Type B pancreatic cell (in vitro differentiated cells): ENCODE results near the gene CNTNAP2. TPM values are rescaled to one million over a fixed set of nuclear protein-coding genes. Genes with fewer than 3 reads are reported as not detected.

Source experiments
- DNase-seq: peaks from one replicate; pipeline ENCODE4 v3.0.0; 2021; ENCODE audit warnings: mixed read lengths; ENCODE audit not compliant: unreplicated experiment; ENCODE audit errors: extremely low spot score
- H3K27ac Mint-ChIP-seq: 2 replicates; pipeline ENCODE4 v1.8.0; 2021; ENCODE audit warnings: mild to moderate bottlenecking, mixed read lengths
- H3K27me3 Mint-ChIP-seq: 2 replicates; pipeline ENCODE4 v1.8.0; 2021; ENCODE audit warnings: mixed read lengths
- H3K36me3 Mint-ChIP-seq: 2 replicates; pipeline ENCODE4 v1.8.0; 2021; ENCODE audit warnings: mixed read lengths
- H3K4me1 Mint-ChIP-seq: one replicate; pipeline ENCODE4 v1.8.0; 2021; ENCODE audit warnings: mixed read lengths; ENCODE audit not compliant: unreplicated experiment
- H3K4me3 Mint-ChIP-seq: 2 replicates; pipeline ENCODE4 v1.8.0; 2021; ENCODE audit warnings: mild to moderate bottlenecking, mixed read lengths
- H3K9me3 Mint-ChIP-seq: 2 replicates; pipeline ENCODE4 v1.8.0; 2021; ENCODE audit warnings: mixed read lengths
- total RNA-seq: library from RNA; stranded (reverse); gene quantifications from 2 replicates; pipeline ENCODE4 v1.2.1, GENCODE V29; 2021; ENCODE audit warnings: low replicate concordance
- TF ChIP-seq, protein P1 (sequence below): fragments of 200-600 bp; sonication (generic); conservative IDR thresholded peaks from 2 replicates; pipeline ENCODE4 v1.5.0; 2021; ENCODE audit warnings: antibody characterized with exemption, mild to moderate bottlenecking

CNTNAP2 gene
- total RNA-seq, 1 donor from 2014 or later = 26.8 TPM

DNA sequence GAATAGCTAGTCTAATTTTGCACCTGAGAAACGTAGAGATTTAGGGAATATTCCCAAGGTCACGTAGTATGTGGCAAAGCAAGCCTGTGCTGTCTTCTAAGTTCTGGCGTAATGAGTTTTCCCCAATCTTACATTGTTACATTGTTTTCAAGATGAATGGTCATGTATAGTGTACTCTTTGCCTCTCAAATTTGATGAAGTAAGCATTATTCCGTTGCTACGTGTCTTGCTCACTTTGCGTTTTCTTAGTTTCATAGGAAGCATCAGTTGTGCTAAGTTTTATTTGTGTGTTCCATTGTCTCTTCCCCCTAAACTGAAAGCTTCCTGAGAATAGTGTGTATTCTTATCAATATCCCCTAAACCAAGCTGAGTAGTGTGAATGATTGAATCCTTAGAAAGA is 1836.3 kb downstream of the CNTNAP2 start:
- no peak overlapping the region for H3K27ac Mint-ChIP-seq
- no peaks in the 10 kb centered on the region for H3K27me3 Mint-ChIP-seq
- TF ChIP-seq, protein P1, sequence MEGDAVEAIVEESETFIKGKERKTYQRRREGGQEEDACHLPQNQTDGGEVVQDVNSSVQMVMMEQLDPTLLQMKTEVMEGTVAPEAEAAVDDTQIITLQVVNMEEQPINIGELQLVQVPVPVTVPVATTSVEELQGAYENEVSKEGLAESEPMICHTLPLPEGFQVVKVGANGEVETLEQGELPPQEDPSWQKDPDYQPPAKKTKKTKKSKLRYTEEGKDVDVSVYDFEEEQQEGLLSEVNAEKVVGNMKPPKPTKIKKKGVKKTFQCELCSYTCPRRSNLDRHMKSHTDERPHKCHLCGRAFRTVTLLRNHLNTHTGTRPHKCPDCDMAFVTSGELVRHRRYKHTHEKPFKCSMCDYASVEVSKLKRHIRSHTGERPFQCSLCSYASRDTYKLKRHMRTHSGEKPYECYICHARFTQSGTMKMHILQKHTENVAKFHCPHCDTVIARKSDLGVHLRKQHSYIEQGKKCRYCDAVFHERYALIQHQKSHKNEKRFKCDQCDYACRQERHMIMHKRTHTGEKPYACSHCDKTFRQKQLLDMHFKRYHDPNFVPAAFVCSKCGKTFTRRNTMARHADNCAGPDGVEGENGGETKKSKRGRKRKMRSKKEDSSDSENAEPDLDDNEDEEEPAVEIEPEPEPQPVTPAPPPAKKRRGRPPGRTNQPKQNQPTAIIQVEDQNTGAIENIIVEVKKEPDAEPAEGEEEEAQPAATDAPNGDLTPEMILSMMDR = no peak
- H3K9me3 Mint-ChIP-seq = no peaks in the 10 kb centered on the region
- no peak overlapping the region for H3K4me3 Mint-ChIP-seq
- DNase-seq = no peak
- H3K4me1 Mint-ChIP-seq = no peaks in the 10 kb centered on the region
- H3K36me3 Mint-ChIP-seq = no peaks in the 10 kb centered on the region

DNA sequence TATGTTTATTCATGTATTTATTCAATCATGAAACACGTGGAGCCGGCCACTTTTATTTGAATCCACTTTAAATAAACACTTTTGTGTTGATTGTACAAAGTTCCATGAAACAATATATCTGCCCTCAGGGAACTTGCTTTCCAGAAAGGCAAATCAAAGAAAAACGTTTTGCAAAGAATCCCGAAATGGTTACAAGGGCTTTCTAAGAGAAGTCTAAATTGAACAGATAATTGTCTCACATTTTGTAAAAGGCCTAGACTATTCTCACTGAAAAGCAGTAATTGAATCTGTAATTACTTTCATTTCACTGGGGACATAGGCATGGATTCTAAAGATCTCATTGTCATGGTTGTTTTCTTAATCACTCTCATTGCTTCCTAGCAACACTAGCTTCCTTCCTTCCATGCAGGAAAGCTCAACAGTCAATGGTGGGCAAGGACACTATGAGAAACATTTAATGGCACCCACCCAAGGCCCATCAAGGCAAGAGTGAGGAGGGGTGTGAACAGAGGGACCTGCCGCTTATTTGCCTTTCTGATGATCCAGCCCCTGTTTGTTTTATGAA is 1851.5 kb downstream of the CNTNAP2 start:
- Mint-ChIP-seq H3K4me1 (no peaks in the 10 kb centered on the region), H3K36me3 (no peaks in the 10 kb centered on the region), H3K4me3 (no peak overlapping the region), H3K27me3 (no peaks in the 10 kb centered on the region), H3K27ac (no peak overlapping the region), H3K9me3 (no peaks in the 10 kb centered on the region)
- TF ChIP-seq, protein P1 = no peak
- DNase-seq = no peak

DNA sequence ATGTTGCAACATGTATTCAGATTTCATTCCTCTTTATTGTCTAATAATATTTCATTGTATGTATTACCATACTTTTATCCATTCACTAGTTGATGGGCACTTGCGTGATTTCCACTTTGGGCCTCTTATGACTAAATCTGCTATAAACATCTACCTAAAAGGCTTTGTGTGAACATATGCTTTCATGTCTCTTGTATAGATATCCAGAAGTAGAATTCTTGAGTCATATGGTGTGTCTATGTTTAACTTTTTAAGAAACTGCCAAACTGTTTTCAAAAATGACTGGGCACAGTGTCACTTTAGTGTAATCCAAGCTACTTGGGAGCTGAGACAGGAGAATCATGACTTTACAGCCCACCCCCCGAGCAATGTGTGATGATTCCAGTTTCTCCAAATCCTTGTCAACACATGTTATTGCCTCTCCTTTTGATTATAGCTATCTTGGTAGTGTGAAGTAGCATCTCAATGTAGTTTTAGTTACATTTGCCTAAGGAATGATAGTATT is 1855.1 kb downstream of the CNTNAP2 start:
- TF ChIP-seq, protein P1 = no peak
- H3K4me3 Mint-ChIP-seq = no peak overlapping the region
- no peak for DNase-seq
- no peak overlapping the region for H3K27ac Mint-ChIP-seq
- no peaks in the 10 kb centered on the region for H3K36me3 Mint-ChIP-seq
- H3K4me1 Mint-ChIP-seq = no peaks in the 10 kb centered on the region
- H3K9me3 Mint-ChIP-seq = no peaks in the 10 kb centered on the region
- H3K27me3 Mint-ChIP-seq = no peaks in the 10 kb centered on the region

DNA sequence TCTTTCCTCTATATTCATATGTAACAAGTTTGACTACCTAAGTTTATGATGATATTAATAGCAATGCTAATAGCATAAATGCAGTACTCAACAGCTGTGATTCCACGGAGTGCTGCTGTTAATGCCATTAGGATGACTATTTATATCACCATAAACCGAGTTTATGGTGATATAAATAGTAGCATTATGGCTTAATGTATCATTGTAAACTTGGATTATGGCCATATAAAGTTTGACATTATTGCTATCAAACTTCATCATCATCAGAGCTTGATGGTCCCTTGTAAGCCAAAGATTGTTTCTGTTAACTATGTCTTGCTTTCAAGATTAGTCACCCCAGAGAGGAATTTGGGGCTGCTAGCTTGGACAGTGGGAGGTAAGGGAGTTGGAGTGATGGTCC is 1861.6 kb downstream of the CNTNAP2 start:
- no peaks in the 10 kb centered on the region for H3K4me1 Mint-ChIP-seq
- H3K27ac Mint-ChIP-seq = no peak overlapping the region
- TF ChIP-seq, protein P1 = no peak
- H3K9me3 Mint-ChIP-seq = no peaks in the 10 kb centered on the region
- no peak overlapping the region for H3K4me3 Mint-ChIP-seq
- no peaks in the 10 kb centered on the region for H3K27me3 Mint-ChIP-seq
- no peaks in the 10 kb centered on the region for H3K36me3 Mint-ChIP-seq
- no peak for DNase-seq

DNA sequence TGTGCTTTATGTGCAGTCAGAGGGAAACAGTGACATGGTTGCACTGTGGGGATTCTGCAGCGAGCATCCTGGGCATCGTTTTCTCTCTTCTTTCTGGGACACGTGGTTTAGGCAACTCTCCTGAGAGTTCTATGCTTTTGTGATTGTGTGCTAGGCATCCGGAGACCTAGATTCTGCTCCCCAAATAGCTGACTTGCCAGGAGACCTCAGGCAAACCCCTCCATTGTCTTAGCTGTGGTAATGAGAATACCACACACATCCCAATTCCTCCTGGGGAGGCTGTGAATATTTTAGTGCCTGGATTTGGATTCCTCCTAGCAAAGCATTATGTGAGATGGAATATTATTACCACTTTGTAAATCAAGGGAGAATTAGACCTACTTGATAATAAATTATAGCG is 1862.0 kb downstream of the CNTNAP2 start:
- no peak for DNase-seq
- H3K36me3 Mint-ChIP-seq = no peaks in the 10 kb centered on the region
- H3K27ac Mint-ChIP-seq = no peak overlapping the region
- H3K4me3 Mint-ChIP-seq = no peak overlapping the region
- no peaks in the 10 kb centered on the region for H3K27me3 Mint-ChIP-seq
- TF ChIP-seq, protein P1 = no peak
- H3K4me1 Mint-ChIP-seq = no peaks in the 10 kb centered on the region
- peaks cover 4% of the 10 kb centered on the region for H3K9me3 Mint-ChIP-seq
